HG03108 (cell line): ENCODE data around the gene RRAGD.

ENCODE experiments used
- ATAC-seq: cut with Tn5 transposase; IDR thresholded peaks from one replicate; pipeline ENCODE4 v1.9.1; 2021; ENCODE audit warnings: moderate library complexity; ENCODE audit not compliant: unreplicated experiment

RRAGD gene

GRCh38 chr6:89378628-89379027 lies 33.4 kb downstream of the RRAGD start:
- ATAC-seq = no peak

GRCh38 chr6:89375427-89376267 lies 36.4 kb downstream of the RRAGD start:
- ATAC-seq = peak; percentile 59

- peak; percentile 38 for ATAC-seq
Observed at GRCh38 chr6:89372506-89372901, 39.6 kb downstream of the RRAGD start.

GRCh38 chr6:89371849-89372505 lies 40.1 kb downstream of the RRAGD start:
- ATAC-seq = peak; percentile 67

- ATAC-seq = no peak
Observed at GRCh38 chr6:89368999-89369398, 43.1 kb downstream of the RRAGD start.

GRCh38 chr6:89368107-89368506 lies 44.0 kb downstream of the RRAGD start:
- no peak for ATAC-seq

GRCh38 chr6:89364586-89364985 lies 47.5 kb downstream of the RRAGD start:
- no peak for ATAC-seq

- no peak for ATAC-seq
Observed at GRCh38 chr6:89361171-89361570, 50.9 kb downstream of the RRAGD start.

GRCh38 chr6:89360415-89360999 lies 51.6 kb downstream of the RRAGD start:
- ATAC-seq = peak; percentile 45

- no peak for ATAC-seq
Observed at GRCh38 chr6:89359561-89359960, 52.5 kb downstream of the RRAGD start.

GRCh38 chr6:89357390-89357789 lies 54.7 kb downstream of the RRAGD start:
- peak; percentile 53 for ATAC-seq

GRCh38 chr6:89356642-89357170 lies 55.4 kb downstream of the RRAGD start:
- ATAC-seq = no peak

GRCh38 chr6:89355511-89356194 lies 56.4 kb downstream of the RRAGD start:
- no peak for ATAC-seq

GRCh38 chr6:89353702-89354392 lies 58.2 kb downstream of the RRAGD start:
- ATAC-seq = peak; percentile 16

GRCh38 chr6:89353118-89353556 lies 58.9 kb downstream of the RRAGD start:
- ATAC-seq = no peak

- ATAC-seq = peak; percentile 34
Observed at GRCh38 chr6:89352278-89353117, 59.6 kb downstream of the RRAGD start, which contains the start of gene UBE2J1. UBE2J1 (minus strand) TSS chr6:89352722; CDS start chr6:89352569, 153 bp downstream.

GRCh38 chr6:89351671-89352277 lies 60.3 kb downstream of the RRAGD start:
- ATAC-seq = no peak

- peak; percentile 36 for ATAC-seq
Observed at GRCh38 chr6:89350281-89350966, 61.6 kb downstream of the RRAGD start.
